Muscle layer of colon (tissue), 2 donors: ENCODE results near the gene GNG7.

ENCODE experiments used
- H3K27ac ChIP-seq: one replicate; pipeline ENCODE4 v1.7.0; 2013; ENCODE audit warnings: low read depth, mild to moderate bottlenecking, low read length, moderate library complexity
- H3K27me3 ChIP-seq, 2 donors: one replicate each; pipeline ENCODE4 v1.7.0; 2013; ENCODE audit warnings: low read length in 2 of 2, mild to moderate bottlenecking in 2 of 2; ENCODE audit not compliant: insufficient read depth in 2 of 2, control insufficient read depth in 1 of 2
- H3K36me3 ChIP-seq: one replicate; pipeline ENCODE4 v1.7.0; 2013; ENCODE audit warnings: mild to moderate bottlenecking, low read length; ENCODE audit not compliant: insufficient read depth
- H3K4me1 ChIP-seq: one replicate; pipeline ENCODE4 v1.7.0; 2013; ENCODE audit warnings: mild to moderate bottlenecking, low read length; ENCODE audit not compliant: insufficient read depth
- H3K4me3 ChIP-seq, 2 donors: one replicate each; pipeline ENCODE4 v1.7.0; 2013; ENCODE audit warnings: low read length in 2 of 2, low read depth in 1 of 2, mild to moderate bottlenecking in 1 of 2, moderate library complexity in 1 of 2
- H3K9ac ChIP-seq: one replicate; pipeline ENCODE4 v1.7.0; 2013; ENCODE audit warnings: low read length
- H3K9me3 ChIP-seq: one replicate; pipeline ENCODE4 v1.7.0; 2013; ENCODE audit warnings: mild to moderate bottlenecking, low read length
- donor health status: abdominal sarcoma.
- donor health status: Adenocarcinoma of cecum.

Gene GNG7

DNA sequence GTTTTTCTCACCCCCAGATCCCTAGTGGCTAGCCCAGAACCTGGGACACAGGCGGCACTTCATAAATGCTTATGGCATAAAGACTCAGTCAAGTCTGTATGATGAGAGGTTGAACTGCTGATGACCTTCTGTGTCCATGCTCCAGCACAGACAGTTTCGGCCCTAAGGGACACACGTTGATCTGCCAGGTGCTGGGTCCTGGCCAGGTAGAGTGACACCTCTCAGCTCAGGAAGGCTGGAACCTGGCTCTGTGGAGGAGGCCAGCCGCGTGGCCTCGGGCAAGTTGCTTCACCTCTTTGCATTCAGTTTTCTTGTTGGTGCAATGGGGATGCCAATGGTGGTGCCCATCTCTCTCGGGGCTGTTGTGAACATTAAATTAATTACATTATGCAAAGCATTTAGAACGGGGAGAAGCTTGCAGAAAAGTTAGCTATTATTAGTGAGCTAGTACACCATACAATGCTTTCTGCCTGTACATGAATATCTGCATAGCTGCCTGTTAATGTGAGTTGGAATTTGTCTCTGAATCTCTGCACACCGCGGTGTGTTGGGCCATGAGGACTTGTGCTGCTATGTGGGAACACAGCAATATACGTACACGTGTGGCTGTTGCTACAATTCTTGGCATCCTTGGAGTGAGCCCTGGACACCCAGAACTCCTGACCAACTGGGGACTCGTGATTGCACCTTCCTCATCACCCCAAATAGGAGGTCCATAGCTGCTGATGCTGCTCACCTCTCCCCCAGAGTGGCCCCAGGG lies 218.1 kb downstream of the GNG7 start:
- Histone ChIP-seq H3K27me3 (no peaks in the 10 kb centered on the region), H3K9ac (no peak overlapping the region), H3K36me3 (no peaks in the 10 kb centered on the region), H3K4me3 (no peak overlapping the region), H3K4me1 (peaks cover 6% of the 10 kb centered on the region), H3K9me3 (no peaks in the 10 kb centered on the region), H3K27ac (no peak overlapping the region)

DNA sequence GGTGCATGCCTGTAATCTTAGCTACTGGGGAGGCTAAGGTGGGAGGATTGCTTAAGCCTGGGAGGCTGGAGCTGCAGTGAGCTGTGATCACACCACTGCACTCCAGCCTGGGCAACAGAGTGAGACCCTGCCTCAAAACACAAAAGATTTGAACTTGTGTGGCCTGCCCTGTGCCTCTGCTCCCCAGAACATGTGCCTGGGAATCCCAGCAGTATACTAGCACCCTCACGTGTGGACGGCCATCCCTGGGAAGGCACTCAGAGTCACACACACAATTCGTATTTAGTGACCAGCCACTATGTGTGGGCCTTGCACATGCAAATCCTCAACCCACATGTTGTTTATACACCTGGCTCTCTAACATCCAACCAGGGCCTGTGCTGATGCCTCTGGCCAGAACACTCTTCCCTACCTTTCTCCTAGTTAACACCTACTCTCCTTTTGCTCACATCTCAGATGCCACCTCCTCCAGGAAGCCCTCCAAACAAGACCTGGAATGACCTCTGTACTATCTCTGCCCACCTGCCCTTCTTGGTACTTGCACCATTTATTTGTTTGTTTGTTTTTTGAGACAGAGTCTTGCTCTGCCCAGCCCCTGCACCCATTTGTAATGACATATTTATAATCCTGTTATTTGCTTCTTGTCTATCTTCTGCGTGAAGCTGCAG lies 218.9 kb downstream of the GNG7 start:
- no peak overlapping the region for H3K4me3 ChIP-seq
- no peak overlapping the region for H3K9ac ChIP-seq
- no peaks in the 10 kb centered on the region for H3K27me3 ChIP-seq
- no peaks in the 10 kb centered on the region for H3K9me3 ChIP-seq
- H3K36me3 ChIP-seq, result no peaks in the 10 kb centered on the region
- H3K27ac ChIP-seq, result no peak overlapping the region
- peaks cover 6% of the 10 kb centered on the region for H3K4me1 ChIP-seq

DNA sequence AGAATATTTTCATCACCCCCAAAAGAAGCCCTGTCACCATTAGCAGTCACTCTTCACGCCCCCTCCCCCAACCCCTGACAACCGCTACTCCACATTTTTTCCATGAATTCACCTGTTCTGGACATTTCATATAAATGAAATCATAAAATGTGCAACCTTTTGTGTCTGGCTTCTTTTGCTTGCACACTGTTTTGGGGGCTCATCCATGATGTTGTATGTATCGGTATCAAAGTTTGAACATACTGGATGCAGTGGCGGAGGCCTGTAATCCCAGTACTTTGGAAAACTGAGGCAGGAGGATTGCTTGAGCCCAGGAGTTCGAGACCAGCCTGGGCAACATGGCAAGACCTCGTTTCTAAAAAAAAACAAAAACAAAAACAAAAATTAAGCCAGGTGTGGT lies 219.4 kb downstream of the GNG7 start:
- H3K9me3 ChIP-seq, result no peaks in the 10 kb centered on the region
- H3K27me3 ChIP-seq, result no peaks in the 10 kb centered on the region
- H3K9ac ChIP-seq, result no peak overlapping the region
- peaks cover 5% of the 10 kb centered on the region for H3K4me1 ChIP-seq
- no peaks in the 10 kb centered on the region for H3K36me3 ChIP-seq
- no peak overlapping the region for H3K27ac ChIP-seq
- H3K4me3 ChIP-seq, result no peak overlapping the region

DNA sequence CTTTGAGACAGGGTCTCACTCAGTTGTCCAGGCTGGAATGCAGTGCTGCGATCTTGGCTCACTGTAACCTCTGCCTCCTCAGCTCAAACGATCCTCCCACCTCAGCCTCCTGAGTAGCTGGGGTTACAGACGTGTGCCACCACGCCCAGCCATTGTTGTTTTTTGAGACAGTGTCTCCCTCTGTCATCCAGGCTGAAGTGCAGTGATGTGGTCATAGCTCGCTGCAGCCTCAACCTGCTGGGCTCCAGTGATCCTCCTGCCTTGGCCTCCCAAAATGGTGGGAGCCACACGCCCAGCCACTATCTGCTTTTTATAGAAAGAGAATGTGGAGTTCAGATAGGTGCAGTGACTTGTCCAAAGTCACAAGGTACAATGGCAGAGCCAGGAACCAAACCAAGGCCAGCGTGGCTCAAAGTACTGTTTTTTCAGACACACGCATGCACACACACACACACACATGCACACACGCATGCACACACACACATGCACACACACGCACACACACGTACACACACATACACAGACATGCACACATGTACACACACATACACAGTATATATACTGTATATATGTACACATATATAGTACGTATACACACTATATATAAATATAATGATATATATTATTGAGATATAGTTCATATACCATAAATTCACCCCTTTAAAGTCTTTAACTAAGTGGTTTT lies 220.0 kb downstream of the GNG7 start:
- Histone ChIP-seq H3K9me3 (no peaks in the 10 kb centered on the region), H3K36me3 (no peaks in the 10 kb centered on the region), H3K4me3 (no peak overlapping the region), H3K9ac (no peak overlapping the region), H3K27me3 (no peaks in the 10 kb centered on the region), H3K4me1 (peaks cover 7% of the 10 kb centered on the region), H3K27ac (no peak overlapping the region)

DNA sequence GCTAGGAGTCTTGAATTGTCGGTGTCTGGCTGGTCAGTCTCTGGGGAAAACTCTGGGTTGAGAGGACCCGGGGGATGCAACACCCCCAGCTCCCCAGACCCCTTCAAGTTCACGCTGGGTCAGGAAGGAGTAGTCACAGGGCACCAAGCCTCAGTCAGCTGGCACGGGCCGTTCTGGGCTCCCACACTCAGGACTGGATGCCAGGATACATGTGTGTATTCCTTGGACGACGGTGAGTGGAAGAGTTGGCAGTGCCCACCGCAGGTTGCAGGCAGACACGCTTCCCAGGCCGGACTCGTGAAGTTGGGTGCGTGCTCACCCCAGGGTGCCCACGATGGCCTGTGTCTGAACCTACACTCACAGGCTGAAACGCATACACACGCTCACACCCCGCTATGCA lies 221.0 kb downstream of the GNG7 start:
- H3K27ac ChIP-seq, result no peak overlapping the region

DNA sequence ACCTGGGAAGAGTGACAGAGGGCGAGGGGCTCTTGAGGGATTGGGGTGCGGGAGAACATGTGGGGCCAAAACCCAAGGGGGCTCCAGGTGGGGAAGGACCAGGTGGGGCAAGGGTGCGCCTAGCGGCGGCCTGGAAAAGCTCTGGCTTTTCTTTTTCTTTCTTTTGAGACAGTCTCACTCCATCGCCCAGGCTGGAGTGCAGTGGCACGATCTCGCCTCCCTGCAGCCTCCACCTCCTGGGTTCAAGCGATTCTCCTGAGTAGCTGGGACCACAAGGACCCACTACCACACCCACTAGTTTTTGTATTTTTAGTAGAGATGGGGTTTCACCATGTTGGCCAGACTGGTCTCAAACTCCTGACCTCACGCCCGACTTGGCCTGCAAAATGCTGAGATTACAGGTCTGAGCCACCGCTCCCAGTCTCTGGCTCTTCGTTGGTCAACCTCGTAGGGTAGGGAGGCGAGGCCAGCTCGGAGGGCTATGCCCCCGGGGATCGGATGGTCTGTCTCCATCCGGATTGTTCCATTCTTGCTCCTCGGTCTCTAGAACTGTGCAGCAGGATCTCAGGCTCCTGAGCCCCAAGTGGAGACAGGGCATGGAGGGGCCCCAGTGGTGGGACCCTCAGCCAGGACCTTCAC lies 222.8 kb downstream of the GNG7 start:
- H3K27me3 ChIP-seq, result no peaks in the 10 kb centered on the region
- peaks cover 16% of the 10 kb centered on the region for H3K4me1 ChIP-seq
- H3K9me3 ChIP-seq, result no peaks in the 10 kb centered on the region
- no peaks in the 10 kb centered on the region for H3K36me3 ChIP-seq
- no peak overlapping the region for H3K9ac ChIP-seq
- H3K27ac ChIP-seq, result peak overlapping the region; percentile 99
- no peak overlapping the region for H3K4me3 ChIP-seq

More for the DNA sequence above, 221.0 kb downstream of the GNG7 start:
- H3K9ac ChIP-seq, result no peak overlapping the region
- peaks cover 7% of the 10 kb centered on the region for H3K4me1 ChIP-seq
- no peaks in the 10 kb centered on the region for H3K9me3 ChIP-seq
- H3K36me3 ChIP-seq, result no peaks in the 10 kb centered on the region
- no peak overlapping the region for H3K4me3 ChIP-seq
- no peaks in the 10 kb centered on the region for H3K27me3 ChIP-seq

DNA sequence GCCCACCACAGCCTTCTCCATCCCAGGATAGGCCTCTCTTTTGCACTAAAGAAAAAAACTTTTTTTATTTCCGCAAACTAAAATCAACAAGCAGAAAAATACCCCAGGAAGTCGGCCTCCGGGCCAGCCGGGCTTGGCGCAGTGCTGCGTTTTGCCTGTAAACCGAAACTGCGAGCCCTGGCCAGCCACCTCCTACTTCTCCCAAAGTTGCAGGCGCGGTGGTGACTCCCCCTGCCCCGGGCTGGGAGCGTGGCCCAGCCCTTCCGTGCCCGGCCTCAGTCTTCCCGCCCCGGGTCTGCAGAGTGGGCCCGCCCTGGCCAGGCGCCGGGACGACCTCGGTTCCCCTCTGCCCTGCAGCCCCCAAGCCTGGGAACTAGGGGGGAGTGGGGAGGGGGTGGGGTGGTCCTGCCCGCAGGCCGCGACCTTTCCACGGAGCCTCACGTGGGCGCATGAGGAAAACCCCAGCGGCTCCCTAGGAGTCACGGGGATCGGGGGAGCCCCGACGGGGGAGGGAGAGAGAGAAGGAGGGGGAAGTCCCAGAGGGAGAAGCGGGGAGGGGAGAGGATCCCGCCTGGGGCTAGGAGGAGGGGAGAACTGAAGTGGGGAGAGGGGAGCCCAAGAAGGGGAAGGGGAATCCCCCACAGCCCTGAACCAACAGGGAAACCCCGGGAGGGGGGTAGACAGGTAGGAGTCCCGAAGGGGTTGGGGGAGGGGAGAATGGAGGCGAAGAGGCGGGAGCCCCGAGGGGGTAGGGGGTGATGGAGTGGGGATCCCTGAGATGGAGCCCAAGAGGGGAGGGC lies 223.5 kb downstream of the GNG7 start:
- Histone ChIP-seq H3K27me3 (no peaks in the 10 kb centered on the region), H3K9ac (peak overlapping the region; percentile 87), H3K4me1 (peaks cover 16% of the 10 kb centered on the region), H3K9me3 (no peaks in the 10 kb centered on the region), H3K27ac (peak overlapping the region; percentile 99), H3K36me3 (no peaks in the 10 kb centered on the region), H3K4me3 (peak overlapping the region; percentile 99)

DNA sequence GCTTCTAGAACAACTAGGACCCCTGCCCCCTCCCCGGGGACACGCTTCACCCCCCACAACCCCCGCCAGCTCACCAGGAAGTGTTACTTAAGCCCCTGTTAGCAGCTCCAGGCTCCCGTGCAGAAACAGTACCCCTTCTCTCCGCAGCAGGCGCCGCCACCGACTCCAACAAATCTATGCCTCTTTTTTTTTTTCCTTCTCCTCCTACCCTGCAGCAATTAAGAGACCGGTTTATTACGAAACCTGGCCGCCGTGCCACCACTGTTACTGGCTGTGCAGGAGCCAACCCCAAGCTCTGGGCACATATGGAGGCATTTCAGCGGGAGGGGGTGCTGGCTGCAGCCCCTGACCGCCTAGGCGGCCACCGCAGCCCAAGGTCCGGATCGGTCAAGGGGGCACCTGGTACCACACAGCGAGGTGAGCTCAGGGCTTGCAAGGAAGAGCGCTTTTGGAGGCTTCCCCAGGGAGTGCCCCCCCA lies 224.2 kb downstream of the GNG7 start:
- H3K4me1 ChIP-seq, result peaks cover 16% of the 10 kb centered on the region
- H3K36me3 ChIP-seq, result no peaks in the 10 kb centered on the region
- peak overlapping the region; percentile 99 for H3K4me3 ChIP-seq
- H3K27ac ChIP-seq, result peak overlapping the region; percentile 99
- no peaks in the 10 kb centered on the region for H3K27me3 ChIP-seq
- peak overlapping the region; percentile 87 for H3K9ac ChIP-seq
- H3K9me3 ChIP-seq, result no peaks in the 10 kb centered on the region

DNA sequence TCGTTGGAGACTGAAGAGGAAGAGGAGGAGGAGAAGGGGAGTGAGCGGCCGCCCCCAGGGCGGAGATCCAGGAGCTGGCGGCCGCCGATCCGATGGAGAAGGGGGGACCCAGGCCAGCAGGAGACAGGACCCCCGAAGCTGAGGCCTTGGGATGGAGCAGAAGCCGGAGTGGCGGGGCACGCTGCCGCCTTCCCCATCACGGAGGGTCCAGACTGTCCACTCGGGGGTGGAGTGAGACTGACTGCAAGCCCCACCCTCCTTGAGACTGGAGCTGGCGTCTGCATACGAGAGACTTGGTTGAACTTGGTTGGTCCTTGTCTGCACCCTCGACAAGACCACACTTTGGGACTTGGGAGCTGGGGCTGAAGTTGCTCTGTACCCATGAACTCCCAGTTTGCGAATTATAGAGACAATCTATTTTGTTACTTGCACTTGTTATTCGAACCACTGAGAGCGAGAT lies 224.7 kb downstream of the GNG7 start:
- H3K27me3 ChIP-seq, result no peaks in the 10 kb centered on the region
- no peaks in the 10 kb centered on the region for H3K9me3 ChIP-seq
- peak overlapping the region; percentile 99 for H3K4me3 ChIP-seq
- H3K36me3 ChIP-seq, result no peaks in the 10 kb centered on the region
- peaks cover 16% of the 10 kb centered on the region for H3K4me1 ChIP-seq
- peak overlapping the region; percentile 87 for H3K9ac ChIP-seq
- peak overlapping the region; percentile 99 for H3K27ac ChIP-seq

DNA sequence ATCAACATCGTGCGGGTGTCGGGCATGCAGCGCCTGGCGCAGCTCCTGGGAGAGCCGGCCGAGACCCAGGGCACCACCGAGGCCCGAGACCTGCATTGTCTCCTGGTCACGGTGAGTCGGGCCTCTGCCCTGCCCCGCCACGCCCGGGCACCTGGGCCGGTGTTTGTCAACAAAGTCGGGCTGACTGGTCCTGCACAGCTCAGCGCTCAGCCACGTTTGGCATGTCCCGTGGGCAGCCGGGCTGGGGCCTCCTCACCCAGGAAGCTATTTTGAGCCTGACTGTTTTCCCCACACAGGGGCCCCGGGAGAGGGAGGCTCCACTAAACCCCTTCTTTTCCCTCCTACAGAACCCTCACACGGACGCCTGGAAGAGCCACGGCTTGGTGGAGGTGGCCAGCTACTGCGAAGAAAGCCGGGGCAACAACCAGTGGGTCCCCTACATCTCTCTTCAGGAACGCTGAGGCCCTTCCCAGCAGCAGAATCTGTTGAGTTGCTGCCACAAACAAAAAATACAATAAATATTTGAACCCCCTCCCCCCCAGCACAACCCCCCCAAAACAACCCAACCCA lies 225.3 kb downstream of the GNG7 start:
- Histone ChIP-seq H3K27ac (peak overlapping the region; percentile 99), H3K27me3 (no peaks in the 10 kb centered on the region), H3K36me3 (no peaks in the 10 kb centered on the region), H3K9me3 (no peaks in the 10 kb centered on the region), H3K4me3 (peak overlapping the region; percentile 99), H3K9ac (peak overlapping the region; percentile 87), H3K4me1 (peaks cover 16% of the 10 kb centered on the region)
